GM19328 (cell line): ENCODE data around the gene R3HDM2.

Experiments
- ATAC-seq: cut with Tn5 transposase; IDR thresholded peaks from one replicate; pipeline ENCODE4 v1.9.1; 2021; ENCODE audit warnings: mild to moderate bottlenecking, moderate library complexity; ENCODE audit not compliant: unreplicated experiment

R3HDM2 gene

DNA sequence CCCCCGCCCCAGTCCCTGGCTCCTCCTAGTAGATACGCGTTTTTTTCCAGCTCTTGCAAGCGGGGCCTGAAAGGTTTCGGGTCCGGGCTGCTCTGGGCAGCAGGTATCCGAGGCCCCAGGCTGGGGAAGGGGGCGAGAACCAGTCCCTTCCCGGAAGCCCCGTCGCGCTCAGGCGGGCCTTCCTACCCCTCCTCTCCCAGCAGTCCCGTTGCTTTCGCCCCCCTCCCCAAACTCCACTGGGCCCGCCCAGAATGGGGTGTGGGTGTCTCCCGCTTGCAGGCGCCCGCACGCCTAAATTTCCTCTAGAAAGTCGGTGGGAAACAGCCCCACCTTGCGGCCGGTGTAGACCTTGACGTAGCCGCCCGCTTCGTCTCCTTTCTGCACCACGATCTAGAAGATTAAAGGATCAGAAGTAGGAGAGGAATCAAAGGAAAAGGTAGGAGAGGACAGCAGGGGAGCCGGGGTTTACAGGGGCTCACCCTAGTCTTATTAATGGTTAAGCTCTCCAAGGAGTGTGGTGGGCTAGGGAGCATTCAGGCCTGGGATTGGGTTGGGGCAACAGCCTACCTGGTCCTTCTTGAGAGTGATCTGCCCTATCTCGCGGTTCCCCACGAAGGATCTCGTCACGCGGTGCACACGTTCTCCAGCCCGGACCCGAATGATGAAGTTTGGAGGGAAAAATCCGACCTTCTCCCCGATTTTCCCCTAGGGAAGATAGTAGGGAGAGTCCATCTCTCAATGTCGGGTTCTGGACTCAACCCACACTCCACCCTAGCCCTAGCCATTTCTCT, 187.1 kb downstream of the R3HDM2 start:
- ATAC-seq: no peak

- ATAC-seq: peak; percentile 41
Observed at GRCh38 chr12:57242691-57243454, 188.0 kb downstream of the R3HDM2 start.

DNA sequence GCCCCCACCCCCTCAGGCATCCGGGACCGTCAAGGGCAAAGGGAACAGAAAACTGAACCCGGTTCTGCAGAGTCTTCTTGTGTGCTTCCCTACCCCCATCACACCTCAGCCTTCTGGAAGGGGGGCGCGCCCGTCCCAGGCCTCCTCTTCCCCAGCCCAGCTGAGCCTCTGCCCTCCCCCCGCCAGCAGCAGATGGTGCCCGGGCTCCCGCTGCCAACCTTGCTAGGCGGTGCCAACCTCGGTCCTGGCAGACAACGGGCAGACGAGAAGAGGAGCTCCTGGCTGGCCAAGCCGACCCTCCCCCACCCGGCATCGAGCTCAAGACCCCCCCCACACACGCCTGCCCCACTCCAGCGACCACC, 188.5 kb downstream of the R3HDM2 start:
- no peak for ATAC-seq

DNA sequence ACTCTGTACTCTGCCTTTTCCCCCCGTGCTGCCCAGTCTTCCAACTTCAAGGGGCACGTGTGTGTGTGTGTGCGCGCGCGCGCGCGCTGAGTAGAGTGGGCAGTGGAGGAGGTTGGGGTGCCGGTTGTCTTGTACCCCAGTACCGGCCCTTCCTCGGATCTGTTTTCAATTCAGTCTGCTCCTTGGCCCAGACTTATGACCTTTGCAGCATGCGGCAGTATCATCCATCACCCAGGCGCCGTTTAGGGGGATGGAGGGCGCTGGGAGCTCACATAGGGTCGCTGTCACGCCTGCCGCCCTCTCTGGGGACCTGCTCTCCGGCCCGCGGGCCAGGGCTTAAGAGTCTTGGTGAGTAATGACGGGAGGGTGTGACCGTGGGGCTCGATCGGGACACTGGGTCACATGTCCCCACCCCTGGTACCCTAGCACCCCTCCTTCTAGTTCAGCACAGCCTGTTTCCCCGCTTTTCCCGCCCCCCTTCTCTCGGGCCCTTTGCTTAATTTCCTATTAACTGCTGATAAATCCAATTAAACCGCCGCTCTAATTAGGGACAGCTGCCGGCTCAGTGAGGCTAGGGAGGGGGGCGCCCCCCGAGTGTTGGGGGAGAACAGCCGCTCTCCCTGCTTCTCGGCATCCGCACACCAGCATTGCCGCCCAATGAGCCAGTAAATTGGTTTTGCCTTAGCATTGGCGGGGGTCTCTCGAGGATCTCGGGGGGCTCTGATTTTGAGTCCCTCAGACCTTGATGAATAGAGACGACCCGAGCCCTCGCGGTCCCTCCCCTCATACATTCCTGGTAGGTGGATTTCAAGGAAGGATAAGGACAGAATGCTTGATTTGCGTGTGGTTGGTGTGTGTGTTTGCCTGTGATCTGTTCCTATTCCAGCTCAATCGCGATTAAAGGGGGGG, 189.2 kb downstream of the R3HDM2 start:
- ATAC-seq: no peak

DNA sequence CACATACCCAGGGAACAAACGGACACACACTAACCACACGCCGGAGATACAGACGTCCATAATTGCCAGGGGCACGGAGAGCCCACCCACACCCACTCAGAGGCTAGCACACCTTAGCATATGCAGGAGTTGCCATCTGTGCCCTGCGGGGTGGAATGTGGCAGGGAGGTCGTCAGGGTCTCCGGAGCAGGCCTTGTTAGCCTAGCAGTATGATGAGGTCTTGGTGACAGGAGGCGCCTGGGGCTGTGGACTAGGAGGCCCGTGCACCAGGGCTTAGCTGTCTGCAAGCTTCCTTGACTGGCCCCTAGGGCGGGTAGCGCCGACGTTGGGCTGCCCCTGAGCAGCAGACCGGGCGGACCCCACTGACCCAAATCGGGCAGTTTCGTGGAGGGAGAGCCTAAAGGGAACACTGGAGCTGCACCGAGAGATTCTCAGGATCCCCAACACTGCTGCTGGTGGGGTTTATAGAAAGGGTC, 189.9 kb downstream of the R3HDM2 start:
- ATAC-seq: no peak

DNA sequence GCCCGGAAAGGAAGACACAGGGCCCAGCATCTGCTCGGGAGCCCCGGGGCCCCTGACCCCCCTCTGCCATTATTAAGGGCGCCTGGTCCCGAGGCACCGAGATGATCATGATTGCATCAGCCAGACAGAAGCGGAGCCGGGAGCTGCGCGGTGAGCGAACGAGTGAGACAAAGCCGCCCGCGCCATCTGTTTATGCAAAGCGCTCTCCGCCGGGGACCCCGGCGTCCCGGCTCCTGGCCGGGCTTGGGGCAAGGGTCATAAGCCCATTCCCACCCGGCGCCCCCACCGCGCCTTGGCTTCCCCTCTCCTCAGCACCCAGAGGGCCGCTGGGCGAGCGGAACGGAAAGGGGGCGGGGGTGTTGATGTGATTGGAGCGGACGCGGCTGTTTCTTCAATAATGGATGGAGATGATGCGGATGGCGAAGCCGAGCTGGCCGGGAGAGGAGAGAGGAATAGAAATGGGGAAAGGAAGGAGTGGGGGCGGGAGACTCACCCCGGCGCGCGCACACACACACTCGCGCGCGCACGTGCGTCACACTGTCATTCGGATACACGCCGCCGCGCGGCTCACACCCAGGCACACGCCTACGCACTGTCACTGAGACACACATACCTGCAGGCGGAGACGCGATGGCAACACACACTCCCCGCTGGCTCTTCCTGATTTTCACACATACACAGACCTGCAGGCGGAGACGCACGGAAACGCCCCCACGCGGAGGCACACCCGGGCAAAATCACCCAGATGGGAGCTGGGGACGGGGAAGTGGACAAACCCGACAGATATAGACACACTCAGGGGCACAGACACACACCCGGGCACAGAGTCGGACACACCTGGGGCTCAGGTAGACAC, 190.5 kb downstream of the R3HDM2 start:
- no peak for ATAC-seq

- no peak for ATAC-seq
Observed at GRCh38 chr12:57239587-57240065, 191.2 kb downstream of the R3HDM2 start.

- ATAC-seq: peak; percentile 43
Observed at GRCh38 chr12:57238854-57239554, 191.8 kb downstream of the R3HDM2 start.

DNA sequence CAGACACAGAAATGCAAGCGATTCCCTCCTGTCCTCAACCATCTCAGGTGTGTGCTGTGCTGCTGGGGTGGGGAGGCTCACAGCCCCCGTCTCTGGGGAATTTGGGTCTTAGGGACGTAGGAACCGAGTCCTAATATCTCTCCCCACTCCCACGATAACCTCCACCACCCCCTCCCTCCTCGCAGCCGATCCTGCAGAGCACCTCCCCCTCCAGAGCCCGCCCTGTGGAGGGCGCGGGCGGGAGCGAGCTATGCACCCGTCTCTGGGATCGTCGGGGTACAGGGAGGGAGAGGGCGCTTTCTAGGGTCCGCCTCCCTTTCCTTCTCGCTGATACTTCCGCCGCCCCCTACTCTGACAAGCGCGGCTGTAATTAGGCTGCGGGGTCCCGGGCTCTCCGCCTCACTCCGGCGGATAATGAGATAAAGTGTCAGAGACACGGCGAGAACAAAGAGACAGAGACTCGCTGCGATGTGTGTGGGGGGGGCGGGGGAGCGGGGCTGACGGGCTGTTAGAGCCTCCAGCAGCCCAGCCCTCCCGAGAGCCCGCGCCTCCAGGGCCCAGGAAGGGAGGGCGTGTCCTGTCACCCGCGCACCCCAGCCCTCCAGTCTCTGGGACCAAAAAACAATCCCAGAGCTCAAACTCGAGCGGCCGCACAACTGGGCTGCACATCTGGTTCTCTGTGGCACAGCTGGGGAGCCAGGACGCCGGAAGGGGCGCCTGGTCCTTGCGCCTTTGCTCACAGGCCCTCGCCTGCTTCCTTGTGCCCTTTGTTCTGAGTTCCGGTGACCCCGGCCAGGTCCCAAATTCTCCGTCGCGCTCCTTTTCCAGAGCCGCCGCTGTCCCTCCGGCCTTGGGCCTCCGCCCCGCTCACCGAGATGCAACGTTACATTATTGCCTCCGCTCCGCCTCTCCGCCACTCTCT, 192.7 kb downstream of the R3HDM2 start:
- no peak for ATAC-seq

- ATAC-seq: no peak
Observed at GRCh38 chr12:57237596-57237931, 193.3 kb downstream of the R3HDM2 start.

GRCh38 chr12:57236925-57237595, 193.8 kb downstream of the R3HDM2 start:
- ATAC-seq: no peak

DNA sequence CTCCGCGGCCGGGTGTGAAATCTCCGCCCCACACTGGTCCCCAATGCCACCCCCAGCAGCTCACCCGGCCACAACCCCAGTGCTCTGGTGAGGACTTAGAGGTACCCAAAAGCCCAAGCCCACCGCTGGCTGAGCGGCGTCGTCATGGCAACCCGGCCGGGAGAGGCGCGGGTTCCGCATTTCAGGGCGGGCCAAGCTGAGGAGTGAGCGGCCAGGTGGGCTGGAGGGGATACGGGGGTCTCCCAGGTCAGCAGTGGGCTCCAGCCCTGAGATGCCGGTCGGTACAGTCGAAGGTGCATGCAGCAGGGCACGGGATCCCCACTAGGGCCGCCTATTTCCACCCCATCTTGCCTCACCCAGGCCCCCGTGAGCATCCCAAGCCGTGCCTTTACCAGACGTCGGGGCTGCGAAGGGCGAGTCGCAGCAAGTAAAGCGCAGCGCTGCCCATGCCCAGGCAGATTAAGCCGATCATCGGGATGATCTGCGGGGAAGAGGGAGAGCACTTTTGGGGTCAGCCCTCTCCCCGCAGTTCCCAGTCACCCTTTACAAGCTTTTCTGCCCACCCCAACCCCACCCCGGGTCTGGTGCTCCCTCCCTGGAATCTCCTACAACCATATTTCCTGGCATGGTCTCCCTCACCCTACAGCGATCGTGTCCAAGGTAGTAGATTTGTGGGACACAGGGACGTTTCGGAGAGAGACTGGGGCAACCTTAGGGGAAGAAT, 194.5 kb downstream of the R3HDM2 start:
- no peak for ATAC-seq

- no peak for ATAC-seq
Observed at GRCh38 chr12:57235728-57236131, 195.1 kb downstream of the R3HDM2 start.

- ATAC-seq: no peak
Observed at GRCh38 chr12:57235017-57235727, 195.7 kb downstream of the R3HDM2 start.

DNA sequence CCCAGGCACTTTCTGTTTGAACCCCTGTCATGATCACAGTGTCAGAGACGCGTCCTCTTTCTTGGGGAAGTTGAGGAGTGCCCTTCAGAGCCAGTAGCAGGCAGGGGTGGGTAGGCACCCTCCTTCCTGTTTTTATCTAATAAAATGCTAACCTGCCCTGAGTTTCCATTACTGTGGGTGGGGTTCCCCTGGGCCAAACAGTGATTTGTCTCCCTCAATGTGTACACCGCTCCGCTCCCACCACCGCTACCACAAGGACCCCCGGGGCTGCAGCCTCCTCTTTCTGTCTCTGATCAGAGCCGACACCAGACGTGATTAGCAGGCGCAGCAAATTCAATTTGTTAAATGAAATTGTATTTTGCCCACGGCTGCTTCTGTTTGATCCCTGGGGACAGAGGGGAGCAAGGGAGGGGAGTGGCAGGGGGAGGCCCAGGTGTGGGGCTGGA, 196.2 kb downstream of the R3HDM2 start:
- ATAC-seq: no peak

GRCh38 chr12:57234233-57234570, 196.6 kb downstream of the R3HDM2 start:
- no peak for ATAC-seq
